T-helper 1 cell treated with Interleukin-12 subunit alpha and Interleukin-12 subunit beta and Interleukin-4 antibody, amounts not matched to agents 30 ng/mL and 1 ng/mL, for 36 hours (primary cell): Measurements from ENCODE around the gene C2CD3. TPM values are rescaled to one million over a fixed set of nuclear protein-coding genes. Genes with fewer than 3 reads are reported as not detected.

Source experiments
- intact Hi-C: fragments of 100-400 bp; cut with micrococcal nuclease; formaldehyde crosslinking; loops from one replicate; pipeline ENCODE4 v1.15.1; 2024
- total RNA-seq: library from RNA; stranded (reverse); gene quantifications from 2 replicates; pipeline ENCODE4 v1.2.3, GENCODE V29; 2022

The C2CD3 gene
- total RNA-seq, 1 donor from 2014 or later = 39.4 TPM

- intact Hi-C loops = loop anchor here (1.0 to 2.0 kb wide), 5 partner anchors 11 to 165 kb away; partner anchors contain the start of genes C2CD3 and PPME1
Observed at GRCh38 chr11:74005721-74006517, 164.9 kb downstream of the C2CD3 start.

- intact Hi-C loops = loop anchor here (1.0 to 2.0 kb wide), 5 partner anchors 10 to 166 kb away; partner anchors contain the start of genes C2CD3 and PPME1
Observed at GRCh38 chr11:74004759-74005615, 165.8 kb downstream of the C2CD3 start.

- intact Hi-C loops = loop anchor here (2.0 kb wide), 2 partner anchors 27 to 39 kb away; no protein-coding TSS in a partner anchor
Observed at GRCh38 chr11:74004046-74004695, 166.6 kb downstream of the C2CD3 start.

- intact Hi-C loops = no loop called here
Observed at GRCh38 chr11:74002832-74003231, 168.0 kb downstream of the C2CD3 start.

- intact Hi-C loops = no loop called here
Observed at GRCh38 chr11:74001822-74002286, 168.9 kb downstream of the C2CD3 start.

- intact Hi-C loops = no loop called here
Observed at GRCh38 chr11:74000307-74001133, 170.3 kb downstream of the C2CD3 start.

GRCh38 chr11:73999581-74000306 lies 171.1 kb downstream of the C2CD3 start:
- intact Hi-C loops = loop anchor here (5.0 kb wide), 1 partner anchor 402 kb away; the partner anchor contains the start of gene FAM168A

GRCh38 chr11:73998846-73999575 lies 171.8 kb downstream of the C2CD3 start:
- intact Hi-C loops = loop anchor here (5.0 kb wide), 1 partner anchor 402 kb away; the partner anchor contains the start of gene FAM168A

GRCh38 chr11:73997120-73997770 lies 173.6 kb downstream of the C2CD3 start:
- intact Hi-C loops = loop anchor here (5.0 kb wide), 1 partner anchor 400 kb away; the partner anchor contains the start of gene FAM168A

- intact Hi-C loops = loop anchor here (5.0 kb wide), 1 partner anchor 399 kb away; the partner anchor contains the start of gene FAM168A
Observed at GRCh38 chr11:73996161-73996747, 174.5 kb downstream of the C2CD3 start.

GRCh38 chr11:73995731-73996130 lies 175.1 kb downstream of the C2CD3 start:
- intact Hi-C loops = loop anchor here (1.0 to 5.0 kb wide), 7 partner anchors 10 to 398 kb away; partner anchors contain the start of genes C2CD3, FAM168A and PPME1

- intact Hi-C loops = loop anchor here (1.0 to 5.0 kb wide), 7 partner anchors 10 to 398 kb away; partner anchors contain the start of genes C2CD3, FAM168A and PPME1
Observed at GRCh38 chr11:73995247-73995646, 175.6 kb downstream of the C2CD3 start.

- intact Hi-C loops = no loop called here
Observed at GRCh38 chr11:73991471-73992006, 179.3 kb downstream of the C2CD3 start.

GRCh38 chr11:73990730-73991129 lies 180.1 kb downstream of the C2CD3 start:
- intact Hi-C loops = no loop called here

- intact Hi-C loops = loop anchor here (10.0 kb wide), 1 partner anchor 606 kb away; the partner anchor contains the start of gene POLD3
Observed at GRCh38 chr11:73989156-73989555, 181.6 kb downstream of the C2CD3 start.

- intact Hi-C loops = loop anchor here (10.0 kb wide), 1 partner anchor 607 kb away; the partner anchor contains the start of gene POLD3
Observed at GRCh38 chr11:73988227-73988626, 182.6 kb downstream of the C2CD3 start.

- intact Hi-C loops = loop anchor here (10.0 kb wide), 1 partner anchor 609 kb away; the partner anchor contains the start of gene POLD3
Observed at GRCh38 chr11:73985661-73986060, 185.1 kb downstream of the C2CD3 start.
